ENCODE measurements around the gene PDIA5.
"Not testable (repeated sequence)": the region's sequence is repeated elsewhere in the genome, so short reads cannot be mapped to it uniquely, and the experiment has no call there.

Gene PDIA5

GRCh38 chr3:123110976-123111615, 44.3 kb downstream of the PDIA5 start:
- no peak for DNase-seq (ENCODE audit: low read depth, low spot score)
- H3K27ac ChIP-seq = no peak overlapping the region

- DNase-seq (ENCODE audit: low read depth, low spot score) = no peak
- no peak overlapping the region for H3K27ac ChIP-seq
These were observed 44.8 kb downstream of the PDIA5 start for GRCh38 chr3:123111640-123112039.

GRCh38 chr3:123112232-123112631, 45.4 kb downstream of the PDIA5 start:
- no peak for DNase-seq (ENCODE audit: low read depth, low spot score)

GRCh38 chr3:123112656-123113055, 45.8 kb downstream of the PDIA5 start:
- H3K27ac ChIP-seq; DNase-seq (ENCODE audit: low read depth, low spot score): not testable (repeated sequence)

More at GRCh38 chr3:123112232-123112631, 45.4 kb downstream of the PDIA5 start:
- H3K27ac ChIP-seq = no peak overlapping the region

GRCh38 chr3:123113889-123114450, 47.1 kb downstream of the PDIA5 start:
- no peak for DNase-seq (ENCODE audit: low read depth, low spot score)
- no peak overlapping the region for H3K27ac ChIP-seq

- no peak for DNase-seq (ENCODE audit: low read depth, low spot score)
- H3K27ac ChIP-seq = no peak overlapping the region
These were observed 49.3 kb downstream of the PDIA5 start for GRCh38 chr3:123116116-123116515.

GRCh38 chr3:123119388-123119787, 52.6 kb downstream of the PDIA5 start:
- DNase-seq (ENCODE audit: low read depth, low spot score) = no peak
- H3K27ac ChIP-seq = no peak overlapping the region

GRCh38 chr3:123119802-123120201, 53.0 kb downstream of the PDIA5 start:
- H3K27ac ChIP-seq = no peak overlapping the region
- no peak for DNase-seq (ENCODE audit: low read depth, low spot score)

GRCh38 chr3:123120573-123120972, 53.7 kb downstream of the PDIA5 start:
- no peak for DNase-seq (ENCODE audit: low read depth, low spot score)
- H3K27ac ChIP-seq = no peak overlapping the region

GRCh38 chr3:123122057-123122456, 55.2 kb downstream of the PDIA5 start:
- peak overlapping the region; percentile 64 for H3K27ac ChIP-seq

GRCh38 chr3:123122525-123123315, 55.9 kb downstream of the PDIA5 start:
- no peak for DNase-seq (ENCODE audit: low read depth, low spot score)
- peak overlapping the region; percentile 64 for H3K27ac ChIP-seq

More at GRCh38 chr3:123122057-123122456, 55.2 kb downstream of the PDIA5 start:
- no peak for DNase-seq (ENCODE audit: low read depth, low spot score)

- no peak overlapping the region for H3K27ac ChIP-seq
- no peak for DNase-seq (ENCODE audit: low read depth, low spot score)
These were observed 57.1 kb downstream of the PDIA5 start for GRCh38 chr3:123123716-123124616.

- H3K27ac ChIP-seq = no peak overlapping the region
These were observed 58.1 kb downstream of the PDIA5 start for GRCh38 chr3:123124971-123125370.

GRCh38 chr3:123126031-123126430, 59.2 kb downstream of the PDIA5 start:
- DNase-seq (ENCODE audit: low read depth, low spot score) = no peak
- no peak overlapping the region for H3K27ac ChIP-seq

More at GRCh38 chr3:123124971-123125370, 58.1 kb downstream of the PDIA5 start:
- DNase-seq (ENCODE audit: low read depth, low spot score) = no peak

GRCh38 chr3:123126653-123127052, 59.8 kb downstream of the PDIA5 start:
- no peak overlapping the region for H3K27ac ChIP-seq
- no peak for DNase-seq (ENCODE audit: low read depth, low spot score)

GRCh38 chr3:123129092-123129491, 62.3 kb downstream of the PDIA5 start:
- no peak for DNase-seq (ENCODE audit: low read depth, low spot score)

GRCh38 chr3:123129532-123129931, 62.7 kb downstream of the PDIA5 start:
- H3K27ac ChIP-seq = no peak overlapping the region
- DNase-seq (ENCODE audit: low read depth, low spot score) = no peak

More at GRCh38 chr3:123129092-123129491, 62.3 kb downstream of the PDIA5 start:
- no peak overlapping the region for H3K27ac ChIP-seq

- H3K27ac ChIP-seq = no peak overlapping the region
- no peak for DNase-seq (ENCODE audit: low read depth, low spot score)
These were observed 63.4 kb downstream of the PDIA5 start for GRCh38 chr3:123130079-123130750.

- no peak overlapping the region for H3K27ac ChIP-seq
- DNase-seq (ENCODE audit: low read depth, low spot score) = no peak
These were observed 67.8 kb downstream of the PDIA5 start for GRCh38 chr3:123134671-123135070.

- no peak for DNase-seq (ENCODE audit: low read depth, low spot score)
- H3K27ac ChIP-seq = no peak overlapping the region
These were observed 70.2 kb downstream of the PDIA5 start for GRCh38 chr3:123137001-123137400.

All from epithelial cell of prostate (primary cell).